Left ventricle myocardium inferior (tissue), 1 donor: ENCODE results near the gene HS6ST2. TPM values are rescaled to one million over a fixed set of nuclear protein-coding genes. Genes with fewer than 3 reads are reported as not detected.
"Not testable (repeated sequence)": the region's sequence is repeated elsewhere in the genome, so short reads cannot be mapped to it uniquely, and the experiment has no call there.

Experiments
- DNase-seq: peaks from one replicate; pipeline ENCODE4 v3.0.0-alpha.2; 2020
- H3K27ac ChIP-seq: fragments of 200-600 bp; replicated peaks from 2 replicates; pipeline ENCODE4 v1.8.0; 2021
- H3K27me3 ChIP-seq: fragments of 200-600 bp; 2 replicates; pipeline ENCODE4 v1.8.0; 2021; ENCODE audit warnings: low read depth
- H3K36me3 ChIP-seq: fragments of 200-600 bp; 2 replicates; pipeline ENCODE4 v1.8.0; 2021
- H3K4me1 ChIP-seq: fragments of 200-600 bp; 2 replicates; pipeline ENCODE4 v1.8.0; 2021
- H3K4me3 ChIP-seq: fragments of 200-600 bp; 2 replicates; pipeline ENCODE4 v1.8.0; 2021; ENCODE audit warnings: mild to moderate bottlenecking, moderate library complexity
- H3K9me3 ChIP-seq: fragments of 200-600 bp; replicated peaks from 2 replicates; pipeline ENCODE4 v1.8.0; 2021
- CTCF ChIP-seq: fragments of 200-600 bp; IDR thresholded peaks from 2 replicates; pipeline ENCODE4 v1.8.0; 2021; ENCODE audit warnings: antibody characterized with exemption, mild to moderate bottlenecking, borderline replicate concordance
- intact Hi-C: fragments of 100-400 bp; cut with micrococcal nuclease; formaldehyde crosslinking; loops from one replicate; pipeline ENCODE4 v1.11.0; 2022
- total RNA-seq: library from RNA; stranded (reverse); fragmentation: NEBNext Ultra II Directional; extraction: Animal tissue kit (Norgen Biotek cat#: 25700); gene quantifications from one replicate; pipeline ENCODE4 v1.2.1, GENCODE V29; 2021
- donor health status: DM: no; HTN: yes; CAD: no; lungs with severe emphysema.

The HS6ST2 gene
- total RNA-seq, 1 donor from 2014 or later, result 0.19 TPM

GRCh38 chrX:132990835-132991234 lies 32.4 kb upstream of the HS6ST2 start:
- intact Hi-C loops, result no loop called here
- Histone ChIP-seq H3K9me3 (no peaks in the 10 kb centered on the region), H3K27me3 (no peaks in the 10 kb centered on the region), H3K4me3 (no peak overlapping the region), H3K4me1 (no peaks in the 10 kb centered on the region), H3K36me3 (no peaks in the 10 kb centered on the region), H3K27ac (no peak overlapping the region)
- no peak for DNase-seq
- TF ChIP-seq CTCF, result no peak

- Histone ChIP-seq H3K4me1 (no peaks in the 10 kb centered on the region), H3K27me3 (no peaks in the 10 kb centered on the region), H3K9me3 (no peaks in the 10 kb centered on the region), H3K36me3 (no peaks in the 10 kb centered on the region), H3K4me3 (no peak overlapping the region), H3K27ac (no peak overlapping the region)
- no peak for TF ChIP-seq CTCF
- intact Hi-C loops, result no loop called here
- no peak for DNase-seq
Observed at GRCh38 chrX:132986556-132986955, 28.1 kb upstream of the HS6ST2 start.

GRCh38 chrX:132984058-132984650 lies 25.7 kb upstream of the HS6ST2 start:
- intact Hi-C loops, result no loop called here
- TF ChIP-seq CTCF, result no peak

GRCh38 chrX:132983496-132983895 lies 25.1 kb upstream of the HS6ST2 start:
- Histone ChIP-seq H3K27me3 (no peaks in the 10 kb centered on the region), H3K4me3 (no peak overlapping the region), H3K4me1 (no peaks in the 10 kb centered on the region), H3K9me3 (no peaks in the 10 kb centered on the region), H3K36me3 (no peaks in the 10 kb centered on the region), H3K27ac (no peak overlapping the region)
- intact Hi-C loops, result no loop called here
- TF ChIP-seq CTCF, result no peak
- DNase-seq, result no peak

More at GRCh38 chrX:132984058-132984650, 25.7 kb upstream of the HS6ST2 start:
- no peaks in the 10 kb centered on the region for H3K4me1 ChIP-seq
- no peak overlapping the region for H3K27ac ChIP-seq
- no peaks in the 10 kb centered on the region for H3K9me3 ChIP-seq
- no peak for DNase-seq
- no peaks in the 10 kb centered on the region for H3K27me3 ChIP-seq
- no peak overlapping the region for H3K4me3 ChIP-seq
- no peaks in the 10 kb centered on the region for H3K36me3 ChIP-seq

GRCh38 chrX:132980035-132980434 lies 21.6 kb upstream of the HS6ST2 start:
- H3K4me1 ChIP-seq, H3K9me3 ChIP-seq, H3K36me3 ChIP-seq, intact Hi-C loops, H3K27me3 ChIP-seq, H3K4me3 ChIP-seq, H3K27ac ChIP-seq, DNase-seq: not testable (repeated sequence)

- intact Hi-C loops, result no loop called here
- H3K9me3 ChIP-seq, result no peaks in the 10 kb centered on the region
Observed at GRCh38 chrX:132968296-132968949, 10.0 kb upstream of the HS6ST2 start.

More at GRCh38 chrX:132968296-132968949, 10.0 kb upstream of the HS6ST2 start:
- Histone ChIP-seq H3K36me3 (no peaks in the 10 kb centered on the region), H3K4me1 (no peaks in the 10 kb centered on the region), H3K27me3 (no peaks in the 10 kb centered on the region), H3K27ac (no peak overlapping the region), H3K4me3 (no peak overlapping the region)
- no peak for TF ChIP-seq CTCF
- no peak for DNase-seq
